MM.1S (cell line): ENCODE measurements around the gene POLR3F.

Source experiments
- DNase-seq: peaks from one replicate; pipeline ENCODE4 v3.0.0-alpha.2; 2015
- H2AFZ ChIP-seq: fragments of 300-600 bp; sonication (generic); 2 replicates; pipeline ENCODE4 v1.6.0; 2016; ENCODE audit warnings: antibody characterized with exemption, low read length
- H3F3A ChIP-seq: fragments of 300-600 bp; sonication (generic); 2 replicates; pipeline ENCODE4 v1.6.1; 2016; ENCODE audit warnings: mild to moderate bottlenecking, antibody characterized with exemption, low read length, moderate library complexity, mixed read lengths; ENCODE audit not compliant: insufficient read depth
- H3K27ac ChIP-seq: fragments of 300-600 bp; sonication (generic); 2 replicates; pipeline ENCODE4 v1.5.1; 2016; ENCODE audit warnings: mild to moderate bottlenecking, low read length
- H3K27me3 ChIP-seq: fragments of 300-600 bp; sonication (generic); replicated peaks from 2 replicates; pipeline ENCODE4 v1.6.0; 2016; ENCODE audit warnings: low read length; ENCODE audit not compliant: insufficient read depth
- H3K36me3 ChIP-seq: fragments of 300-600 bp; sonication (generic); replicated peaks from 2 replicates; pipeline ENCODE4 v1.6.1; 2016; ENCODE audit warnings: mild to moderate bottlenecking, low read length, mixed read lengths; ENCODE audit not compliant: insufficient read depth
- H3K4me1 ChIP-seq: fragments of 300-600 bp; sonication (generic); 2 replicates; pipeline ENCODE4 v1.6.1; 2016; ENCODE audit warnings: low read length, mixed read lengths
- H3K4me2 ChIP-seq: fragments of 300-600 bp; sonication (generic); 2 replicates; pipeline ENCODE4 v1.6.0; 2016; ENCODE audit warnings: low read depth, low read length
- H3K4me3 ChIP-seq: fragments of 300-600 bp; sonication (generic); 2 replicates; pipeline ENCODE4 v1.5.1; 2016; ENCODE audit warnings: low read length, mixed read lengths
- H3K79me2 ChIP-seq: fragments of 300-600 bp; sonication (generic); 2 replicates; pipeline ENCODE4 v1.6.1; 2016; ENCODE audit warnings: mixed run types, low read length, mixed read lengths
- H3K9ac ChIP-seq: fragments of 300-600 bp; sonication (generic); 2 replicates; pipeline ENCODE4 v1.6.1; 2016; ENCODE audit warnings: low read length, mixed read lengths
- H3K9me2 ChIP-seq: fragments of 300-600 bp; sonication (generic); replicated peaks from 2 replicates; pipeline ENCODE4 v1.6.1; 2016; ENCODE audit warnings: mild to moderate bottlenecking, low read length, mixed read lengths; ENCODE audit not compliant: insufficient read depth
- H3K9me3 ChIP-seq: fragments of 300-600 bp; sonication (generic); replicated peaks from 2 replicates; pipeline ENCODE4 v1.6.1; 2016; ENCODE audit warnings: mild to moderate bottlenecking, low read length, mixed read lengths; ENCODE audit not compliant: insufficient read depth
- H4K20me1 ChIP-seq: fragments of 300-600 bp; sonication (generic); 2 replicates; pipeline ENCODE4 v1.6.1; 2016; ENCODE audit warnings: mild to moderate bottlenecking, low read length, moderate library complexity, mixed read lengths; ENCODE audit not compliant: insufficient read depth
- CTCF ChIP-seq: fragments of 300-600 bp; sonication (generic); IDR thresholded peaks from 2 replicates; pipeline ENCODE4 v1.5.1; 2016; ENCODE audit warnings: antibody characterized with exemption, low read length, mixed read lengths
- EZH2 ChIP-seq: fragments of 300-600 bp; sonication (generic); optimal IDR thresholded peaks from 2 replicates; pipeline ENCODE3; 2017; ENCODE audit warnings: low read depth, mild to moderate bottlenecking, antibody characterized with exemption, low read length, mixed read lengths
- EZH2phosphoT487 ChIP-seq: fragments of 300-600 bp; sonication (generic); IDR thresholded peaks from 2 replicates; pipeline ENCODE4 v1.6.1; 2018; ENCODE audit warnings: antibody characterized with exemption, low read length

POLR3F gene

GRCh38 chr20:18488301-18488700 is 21.1 kb downstream of the POLR3F start:
- Histone ChIP-seq H3K9ac (no peak overlapping the region), H3K9me3 (no peaks in the 10 kb centered on the region), H3F3A (no peaks in the 10 kb centered on the region; the same call in 1 of the 2 replicates), H3K79me2 (no peaks in the 10 kb centered on the region), H3K27me3 (no peaks in the 10 kb centered on the region), H3K36me3 (no peaks in the 10 kb centered on the region; the same call in 1 of the 2 replicates), H3K27ac (no peak overlapping the region), H2AFZ (no peak overlapping the region), H3K4me2 (no peak overlapping the region), H3K4me1 (no peaks in the 10 kb centered on the region), H4K20me1 (no peaks in the 10 kb centered on the region), H3K9me2 (no peaks in the 10 kb centered on the region), H3K4me3 (no peak overlapping the region)
- no peak for DNase-seq
- TF ChIP-seq CTCF (no peak), EZH2 (no peak), EZH2phosphoT487 (no peak)

GRCh38 chr20:18496042-18496441 is 28.9 kb downstream of the POLR3F start:
- H3K9me3 ChIP-seq, result no peaks in the 10 kb centered on the region
- H4K20me1 ChIP-seq, result no peaks in the 10 kb centered on the region
- H3K4me3 ChIP-seq, result peak overlapping the region; percentile 91
- no peaks in the 10 kb centered on the region for H3K36me3 ChIP-seq
- H3K27ac ChIP-seq, result no peak overlapping the region
- no peaks in the 10 kb centered on the region for H3K4me1 ChIP-seq
- peak overlapping the region; percentile 65; the same call in 1 of the 2 replicates for H3K9ac ChIP-seq
- H3K9me2 ChIP-seq, result no peaks in the 10 kb centered on the region
- H3K79me2 ChIP-seq, result no peaks in the 10 kb centered on the region
- H3K27me3 ChIP-seq, result no peaks in the 10 kb centered on the region
- H2AFZ ChIP-seq, result peak overlapping the region; percentile 95
- DNase-seq, result peak; percentile 9
- no peaks in the 10 kb centered on the region for H3F3A ChIP-seq
- TF ChIP-seq CTCF, result no peak
- TF ChIP-seq EZH2phosphoT487, result no peak
- TF ChIP-seq EZH2, result no peak
- peak overlapping the region; percentile 42; the same call in 1 of the 2 replicates for H3K4me2 ChIP-seq

GRCh38 chr20:18496740-18497592 is 29.8 kb downstream of the POLR3F start, which contains the start of gene RBBP9:
Gene RBBP9, minus strand, starts transcription at chr20:18497225. Its CDS starts 58 bp downstream, at chr20:18497167.
- H3K4me3 ChIP-seq, result peak within 1 kb of the TSS; percentile 91
- H3K36me3 ChIP-seq, result no peaks in the 10 kb centered on the region
- no peaks in the 10 kb centered on the region for H3K9me3 ChIP-seq
- H3K79me2 ChIP-seq, result no peaks in the 10 kb centered on the region
- peak within 1 kb of the TSS; percentile 65; the same call in 1 of the 2 replicates for H3K9ac ChIP-seq
- H4K20me1 ChIP-seq, result no peaks in the 10 kb centered on the region
- H3K4me2 ChIP-seq, result peak within 1 kb of the TSS; percentile 42
- H3K27me3 ChIP-seq, result no peaks in the 10 kb centered on the region
- H3K4me1 ChIP-seq, result no peaks in the 10 kb centered on the region
- no peaks in the 10 kb centered on the region for H3F3A ChIP-seq
- peak within 1 kb of the TSS; percentile 95 for H2AFZ ChIP-seq
- no peak within 1 kb of the TSS for H3K27ac ChIP-seq
- TF ChIP-seq EZH2, result no peak
- TF ChIP-seq CTCF, result no peak
- TF ChIP-seq EZH2phosphoT487, result no peak
- peak; percentile 81 for DNase-seq
- no peaks in the 10 kb centered on the region for H3K9me2 ChIP-seq
